K562 (cell line): ENCODE measurements around the gene SLCO3A1. TPM values are rescaled to one million over a fixed set of nuclear protein-coding genes. Genes with fewer than 3 reads are reported as not detected.

Source experiments
- ATAC-seq: fragments of 200-7000 bp; cut with Tn5 transposase; 3 replicates; pipeline ENCODE4 v1.9.1; 2020; ENCODE audit warnings: moderate library complexity
- BruUV-seq: library from RNA; stranded (reverse); fragments of 400-500 nt; replicated peaks from 2 replicates; lab custom pipeline; 2021; lab: Mats Ljungman, UMichigan
- CTCF ChIA-PET: fragments of 300-600 bp; formaldehyde crosslinking; extraction: SDS; loops from one replicate; lab custom pipeline; 2021; ENCODE audit warnings: low intra/inter-chr PET ratio; lab: Yijun Ruan, JAX
- POLR2A ChIA-PET: fragments of 300-600, 350-650 bp; sonication (Branson Sonifier 250); formaldehyde crosslinking; extraction: SDS; loops from one replicate; lab custom pipeline; 2021; ENCODE audit warnings: antibody characterized with exemption, inconsistent platforms; lab: Yijun Ruan, JAX
- DNase-seq, 4 experiments: peaks; one replicate each; pipeline versions ENCODE4 v3.0.0 to v3.0.0-alpha.2; 2011 to 2018; ENCODE audit warnings: low spot score in 3 of 4, mixed read lengths in 3 of 4; ENCODE audit errors: extremely low read depth in 1 of 4
- FAIRE-seq: peaks from 2 replicates; lab custom pipeline; 2011; peaks lifted over from hg19 to GRCh38; lab: Jason Lieb, UNC
- H2AFZ ChIP-seq: 2 replicates; pipeline ENCODE4 v1.6.0; 2011; ENCODE audit warnings: low read depth, low read length, control low read depth, inconsistent platforms
- H3K27ac ChIP-seq: fragments of 200-600 bp; 3 replicates; pipeline ENCODE4 v1.8.0; 2011; ENCODE audit warnings: low read depth, mild to moderate bottlenecking, control low read depth, inconsistent platforms, low read length, moderate library complexity, mixed read lengths; ENCODE audit errors: extremely low read depth
- H3K27me3 ChIP-seq, 2 experiments: fragments of 300-600 bp in 1 of 2; 2 replicates in 1 of 2; 3 replicates in 1 of 2; pipeline versions ENCODE4 v1.6.0 to v1.8.0; 2011; ENCODE audit warnings: inconsistent platforms in 2 of 2, low read length in 2 of 2, mild to moderate bottlenecking in 1 of 2, mixed read lengths in 1 of 2, moderate library complexity in 1 of 2; ENCODE audit not compliant: control insufficient read depth in 2 of 2, insufficient read depth in 2 of 2
- H3K36me3 ChIP-seq: fragments of 300-600 bp; 3 replicates; pipeline ENCODE4 v1.8.0; 2011; ENCODE audit warnings: mild to moderate bottlenecking, low read length, inconsistent platforms; ENCODE audit not compliant: control insufficient read depth, insufficient read depth
- H3K4me1 ChIP-seq, 2 experiments: fragments of 200-600 bp in 1 of 2; replicated peaks in 1 of 2; 2 replicates in 1 of 2; 3 replicates in 1 of 2; pipeline versions ENCODE4 v1.5.1 to v1.8.0; 2011; ENCODE audit warnings: inconsistent platforms in 2 of 2, low read length in 2 of 2, mild to moderate bottlenecking in 1 of 2, mixed read lengths in 1 of 2, moderate library complexity in 1 of 2; ENCODE audit not compliant: control insufficient read depth in 2 of 2, insufficient read depth in 2 of 2
- H3K4me2 ChIP-seq: 2 replicates; pipeline ENCODE4 v1.6.1; 2011; ENCODE audit warnings: low read length, control low read depth, inconsistent platforms, mixed read lengths; ENCODE audit not compliant: insufficient read depth
- H3K4me3 ChIP-seq: fragments of 200-600 bp; sonication (generic), shearing (Covaris generic); 2 replicates; pipeline ENCODE4 v1.5.1; 2016; ENCODE audit warnings: control low read depth, inconsistent platforms
- H3K79me2 ChIP-seq: fragments of 200-600 bp; 3 replicates; pipeline ENCODE4 v1.8.0; 2011; ENCODE audit warnings: low read length, inconsistent platforms; ENCODE audit not compliant: control insufficient read depth, insufficient read depth
- H3K9ac ChIP-seq, 2 experiments: 2 replicates each; pipeline versions ENCODE4 v1.6.0 to v1.6.1; 2011; ENCODE audit warnings: low read depth in 2 of 2, low read length in 2 of 2, control low read depth in 1 of 2, inconsistent platforms in 1 of 2, mild to moderate bottlenecking in 1 of 2, mixed read lengths in 1 of 2; ENCODE audit not compliant: insufficient read depth in 1 of 2
- H3K9me1 ChIP-seq: one replicate; pipeline ENCODE4 v1.6.0; 2011; ENCODE audit warnings: inconsistent platforms, mild to moderate bottlenecking, low read length, moderate library complexity; ENCODE audit not compliant: control insufficient read depth, insufficient read depth
- H3K9me3 ChIP-seq: replicated peaks from 2 replicates; pipeline ENCODE4 v1.5.1; 2011; ENCODE audit warnings: low read depth, low read length, inconsistent platforms; ENCODE audit not compliant: control insufficient read depth, insufficient read depth
- H4K20me1 ChIP-seq: replicated peaks from 2 replicates; pipeline ENCODE4 v1.6.1; 2011; ENCODE audit warnings: low read length, inconsistent platforms, mixed read lengths; ENCODE audit not compliant: control insufficient read depth, insufficient read depth
- BHLHE40 ChIP-seq: IDR thresholded peaks from 2 replicates; pipeline ENCODE4 v1.6.1; 2011; ENCODE audit warnings: low read length, improper control_type of control experiment
- GATAD2B ChIP-seq: fragments of 450-650 bp; IDR thresholded peaks from 2 replicates; pipeline ENCODE4 v1.6.1; 2017; ENCODE audit warnings: mild to moderate bottlenecking, borderline replicate concordance
- KLF13 ChIP-seq: fragments of 450-650 bp; IDR thresholded peaks from 2 replicates; pipeline ENCODE4 v1.6.1; 2016; ENCODE audit warnings: missing genetic modification characterization, low read depth, mild to moderate bottlenecking, missing compliant biosample characterization, moderate library complexity, borderline replicate concordance
- TEAD2 ChIP-seq: fragments of 450-650 bp; IDR thresholded peaks from 2 replicates; pipeline ENCODE4 v1.6.1; 2016; ENCODE audit warnings: missing genetic modification characterization, control low read depth, missing compliant biosample characterization
- ZNF75A ChIP-seq: fragments of 450-650 bp; formaldehyde crosslinking; IDR thresholded peaks from 2 replicates; pipeline ENCODE4 v1.4.0; 2020; ENCODE audit warnings: mild to moderate bottlenecking
- WGBS: fragments of 100-300 bp; shearing (Covaris generic); methylation state at CpG from one replicate; pipeline ENCODE4 v1.1.6; 2016; ENCODE audit warnings: low coverage, mixed read lengths; ENCODE audit not compliant: insufficient coverage; ENCODE audit errors: missing lambda C conversion rate; 5-methylcytosine and 5-hydroxymethylcytosine counted together
- in situ Hi-C: fragments of 300-500 bp; cut with MboI; formaldehyde crosslinking; loops from 4 replicates; pipeline ENCODE4 v1.15.0; 2018; ENCODE audit warnings: inconsistent platforms, mixed read lengths
- intact Hi-C: fragments of 100-400 bp; cut with micrococcal nuclease; formaldehyde crosslinking; loops from 2 replicates; pipeline ENCODE4 v1.14.2; 2022
- polyA plus RNA-seq, 8 experiments: library from polyadenylated mRNA; depleted of rRNA in 4 of 8; stranded (reverse) in 5 of 8; unstranded in 3 of 8; fragments of >200 nt; fragmentation: Nextera tagmentation in 2 of 8; fragmentation: Illumina TruSeq in 1 of 8; extraction: Ambion mirVana in 2 of 8; extraction: Trizol in 1 of 8; gene quantifications; 2 replicates each; pipeline versions ENCODE4 v1.2.1 to v1.2.3, GENCODE V29; 2011 to 2014; ENCODE audit warnings: inconsistent platforms in 1 of 8, missing spikeins in 1 of 8
- total RNA-seq, 7 experiments: library from RNA; depleted of rRNA in 6 of 7; stranded (reverse); fragments of >200 nt in 6 of 7; fragmentation: Illumina TruSeq in 2 of 7; extraction: Trizol in 2 of 7; gene quantifications; 2 replicates each; pipeline versions ENCODE4 v1.2.1 to v1.2.3, GENCODE V29; 2011 to 2021; ENCODE audit warnings: low replicate concordance in 1 of 7
- TF ChIP-seq, protein P1 (sequence below): fragments of 450-650 bp; IDR thresholded peaks from 2 replicates; pipeline ENCODE4 v1.7.0; 2016; ENCODE audit warnings: borderline replicate concordance
- TF ChIP-seq, protein P2 (sequence below): IDR thresholded peaks from 3 replicates; pipeline ENCODE4 v1.6.1; 2011; ENCODE audit warnings: borderline replicate concordance, mild to moderate bottlenecking, moderate library complexity; ENCODE audit not compliant: insufficient read length; ENCODE audit errors: extremely low read depth
- TF ChIP-seq, protein P3 (sequence below): fragments of 450-650 bp; formaldehyde crosslinking; IDR thresholded peaks from 2 replicates; pipeline ENCODE4 v1.4.0; 2022; ENCODE audit warnings: mild to moderate bottlenecking, moderate library complexity

SLCO3A1 gene
- total and polyA plus RNA-seq, 9 of the 15 experiments (the other 6 are each of a cell fraction or from before 2014, with no cell fraction given), result 0.01 to 0.84 (median 0.06) TPM; not detected in 3

DNA sequence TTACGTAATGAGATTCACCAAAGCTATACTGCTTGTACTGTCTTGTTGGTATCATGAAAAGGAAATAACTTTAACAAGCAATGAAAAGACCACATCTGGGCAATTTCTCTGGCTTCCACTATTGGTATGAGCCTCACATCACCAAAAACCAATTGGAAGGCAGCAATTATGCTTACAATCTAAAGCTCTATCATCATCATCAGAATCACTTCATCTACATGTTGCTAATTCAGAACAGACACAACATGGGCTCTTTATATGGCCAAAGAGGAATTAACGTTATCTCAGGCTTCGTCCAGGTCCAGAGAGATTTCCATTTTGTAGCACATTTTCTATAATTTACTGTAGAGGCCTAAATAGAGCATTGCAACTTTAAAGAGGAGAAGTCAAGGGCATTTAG lies 36.6 kb upstream of the SLCO3A1 start:
- in situ Hi-C loops, result no loop called here
- Histone ChIP-seq H2AFZ (no peak overlapping the region), H3K9me1 (no peaks in the 10 kb centered on the region), H3K4me1 (no peaks in the 10 kb centered on the region), H3K36me3 (no peaks in the 10 kb centered on the region), H3K27ac (no peak overlapping the region), H3K4me3 (no peak overlapping the region), H3K9ac (no peak overlapping the region), H3K79me2 (no peaks in the 10 kb centered on the region), H4K20me1 (no peaks in the 10 kb centered on the region), H3K4me2 (no peak overlapping the region), H3K27me3 (no peaks in the 10 kb centered on the region), H3K9me3 (no peaks in the 10 kb centered on the region)
- ChIA-PET POLR2A (no interaction called here), CTCF (no interaction called here)
- intact Hi-C loops, result no loop called here
- 0% methylated on average over 3 of the region's 3 CpGs for WGBS
- FAIRE-seq (no peak), ATAC-seq (no peak), DNase-seq (no peak)
- TF ChIP-seq BHLHE40 (no peak), GATAD2B (no peak), TEAD2 (tag) (no peak), ZNF75A (CRISPR knock-in tag) (no peak), KLF13 (tag) (no peak)
- TF ChIP-seq, protein P1, sequence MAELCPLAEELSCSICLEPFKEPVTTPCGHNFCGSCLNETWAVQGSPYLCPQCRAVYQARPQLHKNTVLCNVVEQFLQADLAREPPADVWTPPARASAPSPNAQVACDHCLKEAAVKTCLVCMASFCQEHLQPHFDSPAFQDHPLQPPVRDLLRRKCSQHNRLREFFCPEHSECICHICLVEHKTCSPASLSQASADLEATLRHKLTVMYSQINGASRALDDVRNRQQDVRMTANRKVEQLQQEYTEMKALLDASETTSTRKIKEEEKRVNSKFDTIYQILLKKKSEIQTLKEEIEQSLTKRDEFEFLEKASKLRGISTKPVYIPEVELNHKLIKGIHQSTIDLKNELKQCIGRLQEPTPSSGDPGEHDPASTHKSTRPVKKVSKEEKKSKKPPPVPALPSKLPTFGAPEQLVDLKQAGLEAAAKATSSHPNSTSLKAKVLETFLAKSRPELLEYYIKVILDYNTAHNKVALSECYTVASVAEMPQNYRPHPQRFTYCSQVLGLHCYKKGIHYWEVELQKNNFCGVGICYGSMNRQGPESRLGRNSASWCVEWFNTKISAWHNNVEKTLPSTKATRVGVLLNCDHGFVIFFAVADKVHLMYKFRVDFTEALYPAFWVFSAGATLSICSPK, result no peak
- TF ChIP-seq, protein P2, sequence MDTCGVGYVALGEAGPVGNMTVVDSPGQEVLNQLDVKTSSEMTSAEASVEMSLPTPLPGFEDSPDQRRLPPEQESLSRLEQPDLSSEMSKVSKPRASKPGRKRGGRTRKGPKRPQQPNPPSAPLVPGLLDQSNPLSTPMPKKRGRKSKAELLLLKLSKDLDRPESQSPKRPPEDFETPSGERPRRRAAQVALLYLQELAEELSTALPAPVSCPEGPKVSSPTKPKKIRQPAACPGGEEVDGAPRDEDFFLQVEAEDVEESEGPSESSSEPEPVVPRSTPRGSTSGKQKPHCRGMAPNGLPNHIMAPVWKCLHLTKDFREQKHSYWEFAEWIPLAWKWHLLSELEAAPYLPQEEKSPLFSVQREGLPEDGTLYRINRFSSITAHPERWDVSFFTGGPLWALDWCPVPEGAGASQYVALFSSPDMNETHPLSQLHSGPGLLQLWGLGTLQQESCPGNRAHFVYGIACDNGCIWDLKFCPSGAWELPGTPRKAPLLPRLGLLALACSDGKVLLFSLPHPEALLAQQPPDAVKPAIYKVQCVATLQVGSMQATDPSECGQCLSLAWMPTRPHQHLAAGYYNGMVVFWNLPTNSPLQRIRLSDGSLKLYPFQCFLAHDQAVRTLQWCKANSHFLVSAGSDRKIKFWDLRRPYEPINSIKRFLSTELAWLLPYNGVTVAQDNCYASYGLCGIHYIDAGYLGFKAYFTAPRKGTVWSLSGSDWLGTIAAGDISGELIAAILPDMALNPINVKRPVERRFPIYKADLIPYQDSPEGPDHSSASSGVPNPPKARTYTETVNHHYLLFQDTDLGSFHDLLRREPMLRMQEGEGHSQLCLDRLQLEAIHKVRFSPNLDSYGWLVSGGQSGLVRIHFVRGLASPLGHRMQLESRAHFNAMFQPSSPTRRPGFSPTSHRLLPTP, result no peak
- TF ChIP-seq, protein P3, sequence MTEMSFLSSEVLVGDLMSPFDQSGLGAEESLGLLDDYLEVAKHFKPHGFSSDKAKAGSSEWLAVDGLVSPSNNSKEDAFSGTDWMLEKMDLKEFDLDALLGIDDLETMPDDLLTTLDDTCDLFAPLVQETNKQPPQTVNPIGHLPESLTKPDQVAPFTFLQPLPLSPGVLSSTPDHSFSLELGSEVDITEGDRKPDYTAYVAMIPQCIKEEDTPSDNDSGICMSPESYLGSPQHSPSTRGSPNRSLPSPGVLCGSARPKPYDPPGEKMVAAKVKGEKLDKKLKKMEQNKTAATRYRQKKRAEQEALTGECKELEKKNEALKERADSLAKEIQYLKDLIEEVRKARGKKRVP (CRISPR knock-in tag), result no peak
- no TSS peak for BruUV-seq
